ENCODE data around the gene CD38.
A peak's percentile ranks its signal among the peaks of the same experiment; 100 is the strongest.

The CD38 gene

GRCh38 chr4:15771216-15772058 is 6.7 kb upstream of the CD38 start:
- ATAC-seq (ENCODE audit: insufficient read depth, low read depth) (peak; percentile 51), DNase-seq (peak; percentile 50)
- Histone ChIP-seq H2AFZ (ENCODE audit: low read depth, low read length) (peak overlapping the region; percentile 13; the same call in 1 of the 2 replicates), H3K79me2 (ENCODE audit: insufficient read depth, low read length) (peaks cover 84% of the 10 kb centered on the region), H3K36me3 (ENCODE audit: insufficient read depth, low read length) (peaks cover 9% of the 10 kb centered on the region; the same call in 1 of the 2 replicates), H3K27ac (ENCODE audit: low read length) (peak overlapping the region; percentile 96), H3K9ac (ENCODE audit: low read depth, low read length) (peak overlapping the region; percentile 97), H4K20me1 (ENCODE audit: insufficient read depth, low read length) (no peaks in the 10 kb centered on the region), H3K4me3 (ENCODE audit: low read depth in 1 of 2, low read length in 2 of 2) (peak overlapping the region in 1 of 2 experiments; percentile 24; a peak in 2 of 4 replicates), H3K4me2 (ENCODE audit: insufficient read depth, low read length) (peak overlapping the region; percentile 60), H3K4me1 (ENCODE audit: insufficient read depth, low read length) (peaks cover 99% of the 10 kb centered on the region), H3K27me3 (ENCODE audit: insufficient read depth, low read length, poor library complexity) (no peaks in the 10 kb centered on the region), H3K9me3 (ENCODE audit: insufficient read depth, low read length, severe bottlenecking) (no peaks in the 10 kb centered on the region)
- TF ChIP-seq CTCF (IDR thresholded peaks at IDR 0.05; ENCODE audit: borderline replicate concordance, extremely low read depth, low read length, poor library complexity, severe bottlenecking) (no peak), EZH2 (IDR thresholded peaks at IDR 0.05; ENCODE audit: borderline replicate concordance, low read depth, low read length, severe bottlenecking) (no peak)

- TF ChIP-seq EZH2 (IDR thresholded peaks at IDR 0.05; ENCODE audit: borderline replicate concordance, low read depth, low read length, severe bottlenecking) (no peak), CTCF (IDR thresholded peaks at IDR 0.05; ENCODE audit: borderline replicate concordance, extremely low read depth, low read length, poor library complexity, severe bottlenecking) (no peak)
- peak overlapping the region; percentile 60 for H3K4me2 ChIP-seq (ENCODE audit: insufficient read depth, low read length)
Measured at GRCh38 chr4:15774020-15774420, 4.1 kb upstream of the CD38 start.

GRCh38 chr4:15776871-15777648 is 1.1 kb upstream of the CD38 start:
- Histone ChIP-seq H3K27me3 (ENCODE audit: insufficient read depth, low read length, poor library complexity) (no peaks in the 10 kb centered on the region), H4K20me1 (ENCODE audit: insufficient read depth, low read length) (peaks cover 34% of the 10 kb centered on the region), H3K27ac (ENCODE audit: low read length) (peak overlapping the region; percentile 96), H3K4me2 (ENCODE audit: insufficient read depth, low read length) (peak overlapping the region; percentile 60), H3K9ac (ENCODE audit: low read depth, low read length) (peak overlapping the region; percentile 97), H2AFZ (ENCODE audit: low read depth, low read length) (no peak overlapping the region), H3K9me3 (ENCODE audit: insufficient read depth, low read length, severe bottlenecking) (no peaks in the 10 kb centered on the region), H3K36me3 (ENCODE audit: insufficient read depth, low read length) (peaks cover 39% of the 10 kb centered on the region), H3K79me2 (ENCODE audit: insufficient read depth, low read length) (peaks cover 99% of the 10 kb centered on the region), H3K4me3 (ENCODE audit: low read depth in 1 of 2, low read length in 2 of 2) (peak overlapping the region; percentile 77 to 82; a peak in 3 of 4 replicates), H3K4me1 (ENCODE audit: insufficient read depth, low read length) (peaks cover 75% of the 10 kb centered on the region)
- peak; percentile 61 for ATAC-seq (ENCODE audit: insufficient read depth, low read depth)
- DNase-seq: peak; percentile 87
- TF ChIP-seq EZH2 (IDR thresholded peaks at IDR 0.05; ENCODE audit: borderline replicate concordance, low read depth, low read length, severe bottlenecking) (no peak), CTCF (IDR thresholded peaks at IDR 0.05; ENCODE audit: borderline replicate concordance, extremely low read depth, low read length, poor library complexity, severe bottlenecking) (no peak)

More at GRCh38 chr4:15774020-15774420, 4.1 kb upstream of the CD38 start:
- 0 out of 4 replicates have a peak overlapping the region, but pooled peaks of 1 of the 2 experiments have one; percentile 82 for H3K4me3 ChIP-seq (ENCODE audit: low read depth in 1 of 2, low read length in 2 of 2)
- peaks cover 97% of the 10 kb centered on the region for H3K79me2 ChIP-seq (ENCODE audit: insufficient read depth, low read length)
- peaks cover 7% of the 10 kb centered on the region; the same call in 1 of the 2 replicates for H4K20me1 ChIP-seq (ENCODE audit: insufficient read depth, low read length)
- no peaks in the 10 kb centered on the region for H3K27me3 ChIP-seq (ENCODE audit: insufficient read depth, low read length, poor library complexity)
- peaks cover 15% of the 10 kb centered on the region; the same call in 1 of the 2 replicates for H3K36me3 ChIP-seq (ENCODE audit: insufficient read depth, low read length)
- H2AFZ ChIP-seq (ENCODE audit: low read depth, low read length): no peak overlapping the region
- peak overlapping the region; percentile 97 for H3K9ac ChIP-seq (ENCODE audit: low read depth, low read length)
- no peaks in the 10 kb centered on the region for H3K9me3 ChIP-seq (ENCODE audit: insufficient read depth, low read length, severe bottlenecking)
- no peak for DNase-seq
- H3K4me1 ChIP-seq (ENCODE audit: insufficient read depth, low read length): peaks cover 91% of the 10 kb centered on the region
- peak overlapping the region; percentile 96 for H3K27ac ChIP-seq (ENCODE audit: low read length)
- ATAC-seq (ENCODE audit: insufficient read depth, low read depth): no peak
